KMS-11 (cell line): ENCODE measurements around the gene GJA5.
"Not testable (repeated sequence)": the region's sequence is repeated elsewhere in the genome, so short reads cannot be mapped to it uniquely, and the experiment has no call there.

Source experiments
- H2AFZ ChIP-seq: fragments of 200-600 bp; sonication (generic); 2 replicates; pipeline ENCODE4 v1.6.1; 2016; ENCODE audit warnings: antibody characterized with exemption, mixed run types, low read depth
- H3K27ac ChIP-seq: fragments of 200-600 bp; sonication (generic); 2 replicates; pipeline ENCODE4 v1.6.1; 2016; ENCODE audit warnings: mild to moderate bottlenecking, mixed run types
- H3K27me3 ChIP-seq: fragments of 200-600 bp; sonication (generic); 2 replicates; pipeline ENCODE4 v1.6.1; 2017; ENCODE audit warnings: mild to moderate bottlenecking, low read depth, mixed run types, moderate library complexity; ENCODE audit not compliant: insufficient read depth
- H3K36me3 ChIP-seq: fragments of 200-600 bp; sonication (generic); 2 replicates; pipeline ENCODE4 v1.6.1; 2017; ENCODE audit warnings: mild to moderate bottlenecking, mixed run types; ENCODE audit not compliant: insufficient read depth
- H3K4me1 ChIP-seq: fragments of 200-600 bp; sonication (generic); 2 replicates; pipeline ENCODE4 v1.6.1; 2016; ENCODE audit warnings: mild to moderate bottlenecking, low read depth, mixed run types; ENCODE audit not compliant: poor library complexity, severe bottlenecking
- H3K4me2 ChIP-seq: fragments of 200-600 bp; sonication (generic); 2 replicates; pipeline ENCODE4 v1.7.0; 2016; ENCODE audit warnings: mild to moderate bottlenecking, mixed run types
- H3K4me3 ChIP-seq: fragments of 200-600 bp; sonication (generic); IDR thresholded peaks from 2 replicates; pipeline ENCODE4 v1.6.1; 2017; ENCODE audit warnings: low read depth, low read length, mixed read lengths; ENCODE audit not compliant: insufficient read depth
- H3K79me2 ChIP-seq: fragments of 200-600 bp; sonication (generic); 2 replicates; pipeline ENCODE4 v1.6.1; 2016; ENCODE audit warnings: low read depth, mixed run types; ENCODE audit not compliant: insufficient read depth
- H3K9ac ChIP-seq: fragments of 200-600 bp; sonication (generic); 2 replicates; pipeline ENCODE4 v1.6.1; 2016; ENCODE audit warnings: mild to moderate bottlenecking, mixed run types
- H4K20me1 ChIP-seq: fragments of 200-600 bp; sonication (generic); 2 replicates; pipeline ENCODE4 v1.6.1; 2016; ENCODE audit warnings: mild to moderate bottlenecking, mixed run types; ENCODE audit not compliant: insufficient read depth
- CTCF ChIP-seq: fragments of 200-600 bp; sonication (generic); conservative IDR thresholded peaks from 2 replicates; pipeline ENCODE4 v1.6.1; 2017; ENCODE audit warnings: low read depth, mild to moderate bottlenecking, antibody characterized with exemption, low read length, moderate library complexity, mixed read lengths

Gene GJA5

DNA sequence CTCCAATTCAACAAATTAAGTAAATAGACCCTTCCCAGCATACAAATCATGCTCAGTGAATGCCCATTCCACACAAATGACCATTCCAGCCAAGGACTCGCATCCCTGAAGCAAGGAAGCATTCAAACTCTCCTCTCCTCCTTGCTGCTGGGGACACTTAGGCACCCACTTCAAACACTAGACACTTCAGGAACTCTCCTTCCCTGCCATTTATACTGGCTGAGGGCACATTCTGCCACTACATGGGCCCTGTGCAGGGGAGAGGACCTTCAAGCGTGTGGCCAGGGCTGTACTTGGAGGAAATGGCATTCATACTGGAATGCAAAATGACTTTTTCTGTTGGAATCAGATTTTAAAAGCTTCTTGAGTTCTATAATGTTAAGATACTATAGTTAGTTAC, 22.3 kb downstream of the GJA5 start:
- Histone ChIP-seq H4K20me1 (no peaks in the 10 kb centered on the region), H3K4me3 (no peak overlapping the region), H2AFZ (no peak overlapping the region), H3K4me2 (no peak overlapping the region), H3K9ac (no peak overlapping the region), H3K4me1 (no peaks in the 10 kb centered on the region), H3K27me3 (no peaks in the 10 kb centered on the region), H3K36me3 (no peaks in the 10 kb centered on the region), H3K27ac (no peak overlapping the region), H3K79me2 (no peaks in the 10 kb centered on the region)
- TF ChIP-seq CTCF: no peak

DNA sequence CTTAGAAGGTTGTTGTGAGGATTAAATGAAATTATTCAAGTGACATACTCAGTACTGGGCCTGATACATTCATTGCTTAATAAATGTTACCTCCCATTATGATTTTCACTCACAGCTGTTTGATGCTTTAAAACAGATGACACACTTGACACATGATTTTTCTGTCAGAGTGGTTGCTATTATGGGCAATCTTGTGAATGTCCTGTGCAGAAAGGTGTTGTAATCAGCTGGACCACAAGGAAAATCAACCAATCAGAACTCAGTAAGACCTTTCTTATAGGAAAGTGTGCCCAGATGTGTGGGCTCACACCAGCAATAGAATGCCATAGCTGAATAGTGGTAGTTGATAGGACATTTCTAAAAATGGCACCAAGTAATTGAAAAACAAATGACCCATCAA, 23.5 kb downstream of the GJA5 start:
- Histone ChIP-seq H3K27ac (no peak overlapping the region), H3K79me2 (no peaks in the 10 kb centered on the region), H4K20me1 (no peaks in the 10 kb centered on the region), H3K9ac (no peak overlapping the region), H3K36me3 (no peaks in the 10 kb centered on the region), H3K4me2 (no peak overlapping the region), H3K4me1 (no peaks in the 10 kb centered on the region), H3K4me3 (no peak overlapping the region), H3K27me3 (no peaks in the 10 kb centered on the region), H2AFZ (no peak overlapping the region)
- TF ChIP-seq CTCF: no peak

DNA sequence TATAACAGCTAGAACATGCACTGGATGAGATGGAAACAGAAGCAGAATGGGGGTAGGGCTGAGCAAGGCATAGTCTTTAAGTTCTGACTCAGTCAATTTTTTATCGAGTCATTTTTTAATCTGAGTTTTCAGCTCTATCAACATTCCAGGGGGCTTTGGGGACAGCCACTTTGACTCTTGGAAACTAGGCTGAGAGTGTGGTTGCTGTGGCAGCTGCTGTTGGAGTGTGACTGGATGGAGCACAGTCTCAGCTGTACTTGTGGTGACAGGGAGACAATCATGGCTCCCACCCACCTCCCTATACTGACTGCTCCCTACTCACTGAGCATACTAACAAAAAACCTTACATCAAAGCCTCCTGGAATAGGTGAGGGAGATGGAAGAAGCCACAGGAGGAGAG, 25.0 kb downstream of the GJA5 start:
- H3K4me1 ChIP-seq: no peaks in the 10 kb centered on the region
- no peak overlapping the region for H3K9ac ChIP-seq
- no peak overlapping the region for H3K4me3 ChIP-seq
- H3K36me3 ChIP-seq: no peaks in the 10 kb centered on the region
- no peaks in the 10 kb centered on the region for H4K20me1 ChIP-seq
- no peak for TF ChIP-seq CTCF
- no peak overlapping the region for H2AFZ ChIP-seq
- no peaks in the 10 kb centered on the region for H3K27me3 ChIP-seq
- no peaks in the 10 kb centered on the region for H3K79me2 ChIP-seq
- H3K4me2 ChIP-seq: no peak overlapping the region
- H3K27ac ChIP-seq: no peak overlapping the region

- H3K4me1 ChIP-seq, H3K79me2 ChIP-seq, H3K9ac ChIP-seq, H3K27ac ChIP-seq, H2AFZ ChIP-seq, H3K27me3 ChIP-seq, H3K4me3 ChIP-seq, H3K36me3 ChIP-seq, H3K4me2 ChIP-seq, H4K20me1 ChIP-seq: not testable (repeated sequence)
Measured at GRCh38 chr1:147734291-147734841, 26.0 kb downstream of the GJA5 start.

DNA sequence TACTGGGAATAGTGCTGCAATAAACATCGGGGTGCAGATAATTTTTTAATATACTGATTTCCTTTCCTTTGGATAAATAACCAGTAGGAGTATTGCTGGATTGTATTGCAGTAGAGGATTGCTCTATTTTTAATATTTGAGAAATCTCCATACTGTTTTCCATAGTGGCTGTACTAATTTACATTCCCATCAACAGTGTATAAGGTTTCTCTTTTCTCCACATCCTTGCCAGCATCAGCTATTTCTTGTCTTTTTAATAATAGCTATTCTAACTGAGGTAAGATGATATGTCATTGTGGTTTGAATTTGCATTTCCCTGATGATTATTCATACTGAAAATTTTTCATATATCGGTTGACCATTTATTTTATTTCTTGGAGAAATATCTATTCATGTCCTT, 31.1 kb downstream of the GJA5 start:
- H3K4me3 ChIP-seq: no peak overlapping the region
- H3K27ac ChIP-seq: no peak overlapping the region
- H3K79me2 ChIP-seq: no peaks in the 10 kb centered on the region
- TF ChIP-seq CTCF: no peak
- no peak overlapping the region for H3K9ac ChIP-seq
- no peak overlapping the region for H3K4me2 ChIP-seq
- no peaks in the 10 kb centered on the region for H3K4me1 ChIP-seq
- H3K27me3 ChIP-seq: no peaks in the 10 kb centered on the region
- H2AFZ ChIP-seq: no peak overlapping the region
- H4K20me1 ChIP-seq: no peaks in the 10 kb centered on the region
- no peaks in the 10 kb centered on the region for H3K36me3 ChIP-seq
